Panc1 (cell line): ENCODE data around the gene EED. TPM values are rescaled to one million over a fixed set of nuclear protein-coding genes. Genes with fewer than 3 reads are reported as not detected.

ENCODE experiments used
- ATAC-seq: fragments of 200-7000 bp; cut with Tn5 transposase; 2 replicates; pipeline ENCODE4 v1.9.1; 2020; ENCODE audit warnings: mild to moderate bottlenecking, moderate library complexity
- BruUV-seq: library from RNA; stranded (reverse); fragments of 400-500 nt; replicated peaks from 2 replicates; lab custom pipeline; 2021; lab: Mats Ljungman, UMichigan
- CTCF ChIA-PET: fragments of 300-600 bp; sonication (Branson Sonifier 250); formaldehyde crosslinking; loops from one replicate; lab custom pipeline; 2022; ENCODE audit warnings: antibody characterized with exemption; lab: Charles Lee
- POLR2A ChIA-PET: fragments of 300-600 bp; sonication (Branson Sonifier 250); formaldehyde crosslinking; loops from one replicate; lab custom pipeline; 2022; ENCODE audit warnings: antibody characterized with exemption; lab: Charles Lee
- DNase-seq: peaks from one replicate; pipeline ENCODE4 v3.0.0-alpha.2; 2010; ENCODE audit warnings: low read depth, low spot score
- H3K27ac ChIP-seq: 2 replicates; pipeline ENCODE4 v1.5.1; 2011; ENCODE audit warnings: mild to moderate bottlenecking, low read length, inconsistent platforms
- H3K27me3 ChIP-seq: fragments of 200-500 bp; sonication (Bioruptor generic); 2 replicates; pipeline ENCODE4 v1.6.0; 2014; ENCODE audit warnings: low read length, inconsistent platforms; ENCODE audit not compliant: control insufficient read depth, insufficient read depth
- H3K36me3 ChIP-seq: fragments of 200-500 bp; sonication (Bioruptor generic); 2 replicates; pipeline ENCODE4 v1.5.1; 2014; ENCODE audit warnings: inconsistent platforms, mild to moderate bottlenecking, low read length, moderate library complexity; ENCODE audit not compliant: control insufficient read depth, insufficient read depth
- H3K4me1 ChIP-seq: 2 replicates; pipeline ENCODE4 v1.5.1; 2011; ENCODE audit warnings: inconsistent platforms, mild to moderate bottlenecking, low read length, moderate library complexity; ENCODE audit not compliant: control insufficient read depth, insufficient read depth
- H3K4me3 ChIP-seq, 2 experiments: 2 replicates each; pipeline ENCODE4 v1.5.1; 2011 to 2012; ENCODE audit warnings: low read depth in 2 of 2, low read length in 2 of 2, mild to moderate bottlenecking in 2 of 2, inconsistent platforms in 1 of 2, moderate library complexity in 1 of 2
- H3K9me3 ChIP-seq: fragments of 200-500 bp; sonication (Bioruptor generic); 2 replicates; pipeline ENCODE4 v1.5.1; 2014; ENCODE audit warnings: low read depth, mild to moderate bottlenecking, inconsistent platforms, low read length, moderate library complexity; ENCODE audit not compliant: control insufficient read depth, insufficient read depth
- CTCF ChIP-seq: fragments of 450-650 bp; IDR thresholded peaks from 2 replicates; pipeline ENCODE4 v1.5.1; 2017; ENCODE audit warnings: mild to moderate bottlenecking
- POLR2AphosphoS5 ChIP-seq: IDR thresholded peaks from 2 replicates; pipeline ENCODE4 v1.6.1; 2012; ENCODE audit warnings: mild to moderate bottlenecking, low read depth, low read length, moderate library complexity
- REST ChIP-seq, 2 experiments: IDR thresholded peaks; 2 replicates each; pipeline ENCODE4 v1.6.1; 2011 to 2012; ENCODE audit warnings: low read depth in 2 of 2, control low read depth in 1 of 2, low read length in 1 of 2, mild to moderate bottlenecking in 1 of 2, moderate library complexity in 1 of 2; ENCODE audit not compliant: insufficient read depth in 1 of 2
- SIN3A ChIP-seq: IDR thresholded peaks from 2 replicates; pipeline ENCODE4 v1.6.1; 2012; ENCODE audit warnings: low read depth, mild to moderate bottlenecking, low read length, moderate library complexity, borderline replicate concordance; ENCODE audit not compliant: insufficient read depth
- TCF7L2 ChIP-seq: IDR thresholded peaks from 2 replicates; pipeline ENCODE4 v1.6.1; 2011; ENCODE audit warnings: mild to moderate bottlenecking, low read depth, low read length, inconsistent platforms
- in situ Hi-C: cut with HindIII; loops from 2 replicates; pipeline ENCODE4 v1.10.0; 2016; ENCODE audit warnings: low sequenced_read_pairs, low pct_unique_long_range_greater_than_20kb
- intact Hi-C: fragments of 100-400 bp; cut with micrococcal nuclease; formaldehyde crosslinking; loops from one replicate; pipeline ENCODE4 v1.10.0; 2022; ENCODE audit not compliant: unreplicated experiment
- total RNA-seq: library from RNA; stranded (reverse); gene quantifications from one replicate; pipeline ENCODE4 v1.2.1, GENCODE V29; 2021; ENCODE audit not compliant: unreplicated experiment

Gene EED
- total RNA-seq, 1 experiment from 2014 or later: 29.0 TPM

GRCh38 chr11:86234831-86235461 is 9.6 kb upstream of the EED start:
- ChIA-PET CTCF (no interaction called here), POLR2A (no interaction called here)
- BruUV-seq: no TSS peak
- in situ Hi-C loops: no loop called here
- Histone ChIP-seq H3K27me3 (no peaks in the 10 kb centered on the region; the same call in 1 of the 2 replicates), H3K36me3 (no peaks in the 10 kb centered on the region), H3K4me1 (no peaks in the 10 kb centered on the region), H3K4me3 (no peak overlapping the region), H3K9me3 (no peaks in the 10 kb centered on the region), H3K27ac (no peak overlapping the region)
- TF ChIP-seq CTCF (no peak), SIN3A (no peak)
- no peak for DNase-seq
- 0 out of 2 replicates have a peak, but pooled peaks have one; percentile 12 for ATAC-seq
- intact Hi-C loops: no loop called here

- CTCF ChIA-PET: no interaction called here
- POLR2A ChIA-PET: no interaction called here
- peaks cover 4% of the 10 kb centered on the region; the same call in 1 of the 2 replicates for H3K27me3 ChIP-seq
- H3K4me3 ChIP-seq: no peak overlapping the region
- intact Hi-C loops (no loop called here), in situ Hi-C loops (no loop called here)
- ATAC-seq (no peak), DNase-seq (no peak)
- H3K9me3 ChIP-seq: no peaks in the 10 kb centered on the region
- no peaks in the 10 kb centered on the region for H3K4me1 ChIP-seq
- H3K36me3 ChIP-seq: no peaks in the 10 kb centered on the region
- H3K27ac ChIP-seq: no peak overlapping the region
- BruUV-seq: no TSS peak
- TF ChIP-seq POLR2AphosphoS5 (no peak), REST (IDR thresholded peaks at IDR 0.05; ENCODE audit: insufficient read depth in 1 of 2, low read depth in 2 of 2, low read length in 1 of 2) (no peak), SIN3A (no peak), CTCF (no peak), TCF7L2 (no peak)
Measured at GRCh38 chr11:86237267-86237804, 7.2 kb upstream of the EED start.
